ENCODE results near the gene STK24.

DNA sequence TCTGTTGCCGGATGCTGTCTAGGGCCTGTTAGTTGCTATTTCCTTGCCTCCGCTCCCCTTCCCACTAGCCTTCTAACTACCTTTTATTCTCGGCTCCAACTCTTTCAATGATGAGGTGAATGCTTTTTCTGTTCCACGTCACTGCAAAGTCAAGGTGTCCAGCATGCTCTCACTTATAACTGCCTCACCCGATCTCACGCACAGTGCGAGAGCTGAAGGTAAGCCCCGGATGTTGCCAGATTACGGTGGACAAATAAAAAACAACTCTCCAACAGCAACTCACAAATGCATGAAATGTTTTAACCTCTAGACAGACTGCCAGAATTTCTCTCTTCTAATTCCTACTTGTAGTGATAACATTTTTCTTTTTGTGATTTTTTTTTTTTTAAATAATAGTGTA is 169.9 kb downstream of the STK24 start:
- TF ChIP-seq POLR2A (IDR thresholded peaks at IDR 0.05; ENCODE audit: low read depth, low read length) (no peak), TAF1 (IDR thresholded peaks at IDR 0.05; ENCODE audit: borderline replicate concordance, low read depth, low read length) (no peak), POLR2AphosphoS5 (IDR thresholded peaks at IDR 0.05; ENCODE audit: low read depth, low read length) (no peak)

Data from GM12892 (cell line).